ENCODE measurements around the gene RAB25. TPM values are rescaled to one million over a fixed set of nuclear protein-coding genes. Genes with fewer than 3 reads are reported as not detected.

RAB25 gene
- total and polyA plus RNA-seq, 2 experiments from 2014 or later, result 2.4 to 3.1 TPM

- Histone ChIP-seq H3K27ac (peak overlapping the region; percentile 92), H3K4me1 (ENCODE audit: low read depth) (peaks cover 43% of the 10 kb centered on the region), H3K36me3 (peaks cover 8% of the 10 kb centered on the region), H3K27me3 (no peaks in the 10 kb centered on the region), H3K9me3 (ENCODE audit: low read depth) (no peaks in the 10 kb centered on the region), H3K4me3 (peak overlapping the region; percentile 99)
- no peak for TF ChIP-seq CTCF (IDR thresholded peaks at IDR 0.05; ENCODE audit: low read depth, low read length)
- DNase-seq (ENCODE audit: low read depth in 1 of 2, low spot score in 1 of 2), result peak; percentile 16 to 51
These were observed 20.4 kb downstream of the RAB25 start for GRCh38 chr1:156081180-156081916.

GRCh38 chr1:156081917-156082308 is 21.0 kb downstream of the RAB25 start:
- peaks cover 43% of the 10 kb centered on the region for H3K4me1 ChIP-seq (ENCODE audit: low read depth)
- peak overlapping the region; percentile 99 for H3K4me3 ChIP-seq
- H3K27ac ChIP-seq, result peak overlapping the region; percentile 92
- H3K27me3 ChIP-seq, result no peaks in the 10 kb centered on the region
- H3K9me3 ChIP-seq (ENCODE audit: low read depth), result no peaks in the 10 kb centered on the region
- peaks cover 4% of the 10 kb centered on the region for H3K36me3 ChIP-seq
- peak; percentile 23 to 39 for DNase-seq (ENCODE audit: low read depth in 1 of 2, low spot score in 1 of 2)
- TF ChIP-seq CTCF (IDR thresholded peaks at IDR 0.05; ENCODE audit: low read depth, low read length), result no peak

DNA sequence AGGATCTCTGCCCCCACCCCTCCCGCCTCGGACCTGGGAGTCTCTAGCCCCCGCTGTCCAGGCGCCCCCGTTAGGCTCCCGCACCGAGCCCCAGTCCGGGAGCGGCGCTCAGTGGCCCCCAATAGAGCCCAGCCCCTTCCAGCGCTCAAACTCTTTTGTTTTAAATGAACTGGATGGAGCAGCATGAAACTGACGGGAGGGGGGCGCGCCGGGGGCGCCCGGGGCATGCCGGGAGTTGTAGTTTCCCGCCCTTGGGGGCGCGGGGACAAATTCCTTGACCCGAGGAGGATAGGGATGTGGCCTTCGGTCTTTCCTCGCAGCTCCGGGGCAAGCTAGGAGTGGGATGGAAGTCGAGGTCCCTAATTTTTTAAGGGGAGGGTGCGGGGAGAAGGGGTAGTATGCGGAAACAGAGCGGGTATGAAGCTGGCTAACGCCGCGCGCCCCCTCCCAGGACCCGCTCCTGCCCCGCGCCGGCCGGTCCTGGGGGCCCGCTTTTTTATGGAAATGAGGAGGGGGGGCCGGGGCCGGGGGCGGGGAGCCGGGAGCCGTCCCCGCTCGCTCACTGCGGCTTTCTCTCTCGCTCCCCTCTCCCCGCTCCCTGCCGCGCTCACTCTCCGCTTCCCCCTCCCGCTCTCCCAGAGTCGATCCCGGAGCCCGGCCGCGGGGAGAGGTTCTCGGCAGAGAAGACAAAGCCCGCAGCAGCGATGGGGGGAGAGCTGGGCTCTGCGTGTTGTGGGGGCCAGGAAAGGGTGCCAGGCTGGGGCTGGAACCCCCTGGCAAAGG is 21.5 kb downstream of the RAB25 start, which contains the start of gene MEX3A:
Gene MEX3A, minus strand, starts transcription at position 157 of the 783 bp plus-strand sequence. CDS start 467 bp downstream, outside the sequence.
- Histone ChIP-seq H3K4me3 (peak within 1 kb of the TSS; percentile 99), H3K36me3 (no peaks in the 10 kb centered on the region), H3K27me3 (no peaks in the 10 kb centered on the region), H3K27ac (peak within 1 kb of the TSS; percentile 92), H3K4me1 (ENCODE audit: low read depth) (peaks cover 47% of the 10 kb centered on the region), H3K9me3 (ENCODE audit: low read depth) (no peaks in the 10 kb centered on the region)
- peak; percentile 81 to 94 for DNase-seq (ENCODE audit: low read depth in 1 of 2, low spot score in 1 of 2)
- no peak for TF ChIP-seq CTCF (IDR thresholded peaks at IDR 0.05; ENCODE audit: low read depth, low read length)

DNA sequence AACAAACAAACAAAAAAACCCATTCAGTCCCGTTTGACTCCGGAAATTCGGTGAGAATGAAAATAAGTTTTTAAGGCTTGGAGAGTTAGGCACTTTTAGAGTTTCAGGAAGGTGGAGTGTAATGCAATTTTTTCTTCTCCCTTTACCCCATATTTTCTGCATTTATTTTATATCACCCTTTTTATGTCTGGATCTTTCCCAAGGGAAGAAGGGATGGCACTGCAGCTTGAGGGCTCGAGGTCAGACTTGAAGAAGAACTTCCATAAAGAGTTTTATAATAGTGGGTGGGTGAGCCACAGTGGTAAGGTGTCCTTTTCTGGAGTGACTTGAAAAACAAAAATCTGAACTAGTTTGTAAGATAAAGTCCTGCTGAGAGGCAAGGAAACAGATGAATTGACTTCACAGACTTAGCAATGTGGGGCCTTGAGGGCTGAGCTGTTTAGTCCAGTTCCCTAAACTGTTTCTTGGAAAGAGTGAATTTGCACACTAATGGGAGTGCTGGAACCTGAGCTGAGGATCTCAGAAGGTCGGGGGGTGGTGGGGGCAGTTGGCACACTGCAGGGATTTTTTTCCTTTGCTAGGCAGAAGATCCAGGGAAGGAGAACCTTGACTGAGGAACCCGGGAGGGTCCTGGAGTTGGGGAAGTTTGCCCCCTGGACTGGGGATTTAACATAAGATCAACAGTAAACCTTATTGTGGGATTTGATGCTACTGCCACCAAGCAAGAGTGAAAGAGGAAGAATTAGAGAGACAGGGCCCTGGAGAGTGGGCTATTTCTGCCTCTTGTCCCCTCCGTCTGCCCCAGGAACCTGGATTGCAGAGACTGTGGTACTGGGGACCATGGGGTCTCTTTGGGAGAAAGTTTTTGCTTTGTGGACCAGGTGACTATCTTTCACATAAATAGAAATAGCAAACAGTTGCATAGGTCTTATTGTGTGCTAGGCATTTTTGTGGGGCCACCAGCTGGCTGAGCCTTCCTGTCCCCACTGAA is 23.1 kb downstream of the RAB25 start:
- no peaks in the 10 kb centered on the region for H3K36me3 ChIP-seq
- H3K27ac ChIP-seq, result peak overlapping the region; percentile 92
- no peaks in the 10 kb centered on the region for H3K27me3 ChIP-seq
- H3K4me3 ChIP-seq, result peak overlapping the region; percentile 99
- DNase-seq (ENCODE audit: low read depth in 1 of 2, low spot score in 1 of 2), result no peak
- peaks cover 43% of the 10 kb centered on the region for H3K4me1 ChIP-seq (ENCODE audit: low read depth)
- TF ChIP-seq CTCF (IDR thresholded peaks at IDR 0.05; ENCODE audit: low read depth, low read length), result no peak
- H3K9me3 ChIP-seq (ENCODE audit: low read depth), result no peaks in the 10 kb centered on the region

DNA sequence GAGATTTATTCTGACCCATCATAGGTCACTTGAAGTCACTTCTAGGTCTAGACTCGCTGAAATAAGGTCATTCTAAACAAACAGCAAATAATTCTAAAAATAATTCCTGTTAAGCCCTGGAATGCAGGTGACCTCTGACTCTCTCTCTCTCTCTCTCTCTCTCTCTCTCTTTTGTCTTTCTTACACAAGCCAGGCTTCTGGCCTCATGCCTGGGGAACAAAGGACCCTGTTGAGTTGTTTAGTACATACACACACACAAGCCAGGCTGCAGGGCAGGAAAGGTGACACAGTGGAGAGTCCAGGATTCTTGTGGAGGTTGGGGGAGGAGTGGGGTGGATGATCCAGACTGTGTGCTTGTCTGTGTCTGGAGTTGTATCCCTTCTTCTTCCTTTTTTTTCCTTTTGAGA is 25.3 kb downstream of the RAB25 start:
- TF ChIP-seq CTCF (IDR thresholded peaks at IDR 0.05; ENCODE audit: low read depth, low read length), result no peak

More for the DNA sequence above, 25.3 kb downstream of the RAB25 start:
- no peak overlapping the region for H3K4me3 ChIP-seq
- no peaks in the 10 kb centered on the region for H3K36me3 ChIP-seq
- peaks cover 42% of the 10 kb centered on the region for H3K4me1 ChIP-seq (ENCODE audit: low read depth)
- DNase-seq (ENCODE audit: low read depth in 1 of 2, low spot score in 1 of 2), result peak; percentile 78 to 81
- H3K9me3 ChIP-seq (ENCODE audit: low read depth), result no peaks in the 10 kb centered on the region
- H3K27me3 ChIP-seq, result no peaks in the 10 kb centered on the region
- peak overlapping the region; percentile 92 for H3K27ac ChIP-seq

All from cardiac muscle cell (in vitro differentiated cells and primary cell).